Myocyte (in vitro differentiated cells): Measurements from ENCODE around the gene KRT79. TPM values are rescaled to one million over a fixed set of nuclear protein-coding genes. Genes with fewer than 3 reads are reported as not detected.
"Not testable (repeated sequence)": the region's sequence is repeated elsewhere in the genome, so short reads cannot be mapped to it uniquely, and the experiment has no call there.

ENCODE experiments used
- DNase-seq: peaks from one replicate; pipeline ENCODE4 v3.0.0-alpha.2; 2012; ENCODE audit warnings: low read depth
- total RNA-seq: library from RNA; depleted of rRNA; stranded (reverse); fragments of >200 nt; gene quantifications from 2 replicates; pipeline ENCODE4 v1.2.3, GENCODE V29; 2014

KRT79 gene
- total RNA-seq, 1 donor from 2014 or later = not detected

- no peak for DNase-seq
These were observed 27.4 kb upstream of the KRT79 start for GRCh38 chr12:52861511-52861910.

- peak; percentile 22 for DNase-seq
These were observed 26.2 kb upstream of the KRT79 start for GRCh38 chr12:52860102-52860823.

GRCh38 chr12:52857500-52857899, 23.4 kb upstream of the KRT79 start:
- no peak for DNase-seq

GRCh38 chr12:52856787-52857186, 22.7 kb upstream of the KRT79 start:
- DNase-seq = no peak

GRCh38 chr12:52856077-52856476, 22.0 kb upstream of the KRT79 start:
- not testable (repeated sequence) for DNase-seq

GRCh38 chr12:52851787-52852186, 17.7 kb upstream of the KRT79 start:
- no peak for DNase-seq

- no peak for DNase-seq
These were observed 16.6 kb upstream of the KRT79 start for GRCh38 chr12:52850681-52851080.

GRCh38 chr12:52849511-52849910, 15.4 kb upstream of the KRT79 start:
- DNase-seq = no peak

GRCh38 chr12:52848661-52849255, 14.6 kb upstream of the KRT79 start, which contains the start of gene KRT78:
KRT78 (minus strand) TSS chr12:52848994; CDS start chr12:52848930, 64 bp downstream.
- no peak for DNase-seq

GRCh38 chr12:52847335-52848102, 13.4 kb upstream of the KRT79 start:
- no peak for DNase-seq

- DNase-seq = no peak
These were observed 12.4 kb upstream of the KRT79 start for GRCh38 chr12:52846356-52846970.

GRCh38 chr12:52845946-52846345, 11.8 kb upstream of the KRT79 start:
- DNase-seq = no peak

- no peak for DNase-seq
These were observed 10.3 kb upstream of the KRT79 start for GRCh38 chr12:52844386-52844785.

GRCh38 chr12:52839436-52840105, 5.5 kb upstream of the KRT79 start:
- no peak for DNase-seq

- DNase-seq = no peak
These were observed 4.7 kb upstream of the KRT79 start for GRCh38 chr12:52838609-52839435.

GRCh38 chr12:52837781-52838608, 3.9 kb upstream of the KRT79 start:
- peak; percentile 16 for DNase-seq

GRCh38 chr12:52837413-52837741, 3.3 kb upstream of the KRT79 start:
- peak; percentile 70 for DNase-seq

- no peak for DNase-seq
These were observed 2.6 kb upstream of the KRT79 start for GRCh38 chr12:52836491-52837412.
